Glutamatergic neuron (in vitro differentiated cells): Measurements from ENCODE around the gene SIDT1. TPM values are rescaled to one million over a fixed set of nuclear protein-coding genes. Genes with fewer than 3 reads are reported as not detected.

Source experiments
- DNase-seq: peaks from one replicate; pipeline ENCODE4 v3.0.0; 2022
- H3K27ac Mint-ChIP-seq: one replicate; pipeline ENCODE4 v1.8.0; 2020; ENCODE audit warnings: mild to moderate bottlenecking, mixed read lengths, inconsistent platforms; ENCODE audit not compliant: unreplicated experiment
- H3K27me3 Mint-ChIP-seq: one replicate; pipeline ENCODE4 v1.8.0; 2020; ENCODE audit warnings: mild to moderate bottlenecking, moderate library complexity, mixed read lengths, inconsistent platforms; ENCODE audit not compliant: unreplicated experiment
- H3K36me3 Mint-ChIP-seq: one replicate; pipeline ENCODE4 v1.8.0; 2020; ENCODE audit warnings: mild to moderate bottlenecking, mixed read lengths, inconsistent platforms; ENCODE audit not compliant: unreplicated experiment
- H3K4me1 Mint-ChIP-seq: one replicate; pipeline ENCODE4 v1.8.0; 2020; ENCODE audit warnings: mild to moderate bottlenecking, low read depth, mixed read lengths, inconsistent platforms; ENCODE audit not compliant: unreplicated experiment
- H3K4me3 Mint-ChIP-seq: one replicate; pipeline ENCODE4 v1.8.0; 2020; ENCODE audit warnings: mild to moderate bottlenecking, mixed read lengths, inconsistent platforms; ENCODE audit not compliant: unreplicated experiment
- H3K9me3 Mint-ChIP-seq: one replicate; pipeline ENCODE4 v1.8.0; 2020; ENCODE audit warnings: mild to moderate bottlenecking, moderate library complexity, mixed read lengths, inconsistent platforms; ENCODE audit not compliant: unreplicated experiment
- total RNA-seq: library from RNA; stranded (reverse); fragmentation: NEBNext Ultra II Directional; extraction: Animal tissue kit (Norgen Biotek cat#: 25700); gene quantifications from one replicate; pipeline ENCODE4 v1.2.1, GENCODE V29; 2021; ENCODE audit not compliant: unreplicated experiment
- TF ChIP-seq, protein P1 (sequence below): fragments of 200-600 bp; sonication (generic); IDR thresholded peaks from one replicate; pipeline ENCODE4 v1.5.0; 2021; ENCODE audit not compliant: partially characterized antibody, unreplicated experiment

Gene SIDT1
- total RNA-seq, 1 donor from 2014 or later, result not detected

DNA sequence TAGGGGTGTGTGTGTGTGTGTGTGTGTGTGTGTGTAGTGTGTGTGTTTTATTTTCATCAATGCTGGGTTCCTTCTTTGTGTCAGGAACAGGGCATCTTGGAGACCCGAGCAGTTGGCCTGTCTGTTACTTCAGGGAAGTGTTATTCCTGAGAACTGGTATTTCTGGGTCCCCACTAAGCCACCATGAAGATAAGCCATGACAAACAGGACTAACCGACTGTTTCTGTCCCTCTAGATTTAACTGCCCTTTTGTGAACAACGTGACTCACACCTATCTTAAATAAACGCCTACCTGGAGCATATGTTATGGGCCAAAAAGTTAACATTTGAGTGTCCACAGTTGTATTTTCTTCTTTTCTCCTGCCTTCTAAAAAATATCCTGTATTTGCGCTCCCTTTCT lies 19.5 kb downstream of the SIDT1 start:
- Mint-ChIP-seq H3K27ac (no peak overlapping the region), H3K4me3 (no peak overlapping the region), H3K4me1 (no peaks in the 10 kb centered on the region), H3K27me3 (no peaks in the 10 kb centered on the region), H3K9me3 (no peaks in the 10 kb centered on the region), H3K36me3 (no peaks in the 10 kb centered on the region)
- DNase-seq, result no peak
- TF ChIP-seq, protein P1, sequence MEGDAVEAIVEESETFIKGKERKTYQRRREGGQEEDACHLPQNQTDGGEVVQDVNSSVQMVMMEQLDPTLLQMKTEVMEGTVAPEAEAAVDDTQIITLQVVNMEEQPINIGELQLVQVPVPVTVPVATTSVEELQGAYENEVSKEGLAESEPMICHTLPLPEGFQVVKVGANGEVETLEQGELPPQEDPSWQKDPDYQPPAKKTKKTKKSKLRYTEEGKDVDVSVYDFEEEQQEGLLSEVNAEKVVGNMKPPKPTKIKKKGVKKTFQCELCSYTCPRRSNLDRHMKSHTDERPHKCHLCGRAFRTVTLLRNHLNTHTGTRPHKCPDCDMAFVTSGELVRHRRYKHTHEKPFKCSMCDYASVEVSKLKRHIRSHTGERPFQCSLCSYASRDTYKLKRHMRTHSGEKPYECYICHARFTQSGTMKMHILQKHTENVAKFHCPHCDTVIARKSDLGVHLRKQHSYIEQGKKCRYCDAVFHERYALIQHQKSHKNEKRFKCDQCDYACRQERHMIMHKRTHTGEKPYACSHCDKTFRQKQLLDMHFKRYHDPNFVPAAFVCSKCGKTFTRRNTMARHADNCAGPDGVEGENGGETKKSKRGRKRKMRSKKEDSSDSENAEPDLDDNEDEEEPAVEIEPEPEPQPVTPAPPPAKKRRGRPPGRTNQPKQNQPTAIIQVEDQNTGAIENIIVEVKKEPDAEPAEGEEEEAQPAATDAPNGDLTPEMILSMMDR, result no peak

DNA sequence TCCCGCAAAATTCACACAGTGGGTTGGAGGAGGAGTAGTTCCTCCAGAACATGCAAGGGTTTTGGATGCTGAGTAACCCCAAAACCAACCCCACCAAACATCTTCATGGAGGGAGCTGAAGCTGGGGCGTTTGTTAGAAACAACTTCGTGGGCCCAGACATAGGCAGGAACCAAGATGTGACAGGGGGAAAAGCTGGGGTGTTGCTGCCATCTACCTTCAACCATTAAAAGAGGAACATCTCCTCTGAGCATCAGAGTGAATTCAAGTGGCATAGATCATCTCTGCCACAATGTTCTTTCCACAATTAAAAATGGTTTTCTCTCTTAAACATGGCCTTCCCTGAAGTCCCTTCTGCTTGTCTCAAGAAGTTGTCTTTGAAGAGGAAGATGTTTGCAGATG lies 20.5 kb downstream of the SIDT1 start:
- Mint-ChIP-seq H3K9me3 (no peaks in the 10 kb centered on the region), H3K4me1 (no peaks in the 10 kb centered on the region), H3K27me3 (no peaks in the 10 kb centered on the region), H3K27ac (no peak overlapping the region), H3K4me3 (no peak overlapping the region), H3K36me3 (no peaks in the 10 kb centered on the region)
- TF ChIP-seq, protein P1, result no peak
- DNase-seq, result no peak

DNA sequence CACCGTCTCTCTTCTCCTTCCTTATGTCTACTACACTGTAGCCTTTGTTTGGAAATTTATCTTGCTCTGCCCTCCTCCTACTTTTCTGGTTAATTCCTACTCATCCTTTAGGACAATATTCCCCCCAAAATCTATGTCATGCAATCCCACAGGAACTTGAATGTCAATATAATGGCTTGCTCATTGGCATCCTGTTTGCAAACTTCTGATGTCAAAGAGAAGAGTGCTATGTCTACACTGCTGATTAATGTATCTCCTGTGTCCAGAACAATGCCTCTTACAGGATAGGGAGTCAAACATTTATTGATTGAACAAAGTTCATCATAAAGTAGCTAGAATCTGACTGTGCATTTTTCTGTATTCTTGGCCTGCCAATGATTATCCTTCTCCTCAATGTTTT lies 22.8 kb downstream of the SIDT1 start:
- no peak overlapping the region for H3K4me3 Mint-ChIP-seq
- no peak for DNase-seq
- H3K27me3 Mint-ChIP-seq, result no peaks in the 10 kb centered on the region
- H3K36me3 Mint-ChIP-seq, result no peaks in the 10 kb centered on the region
- H3K27ac Mint-ChIP-seq, result no peak overlapping the region
- no peaks in the 10 kb centered on the region for H3K4me1 Mint-ChIP-seq
- TF ChIP-seq, protein P1, result no peak
- no peaks in the 10 kb centered on the region for H3K9me3 Mint-ChIP-seq

DNA sequence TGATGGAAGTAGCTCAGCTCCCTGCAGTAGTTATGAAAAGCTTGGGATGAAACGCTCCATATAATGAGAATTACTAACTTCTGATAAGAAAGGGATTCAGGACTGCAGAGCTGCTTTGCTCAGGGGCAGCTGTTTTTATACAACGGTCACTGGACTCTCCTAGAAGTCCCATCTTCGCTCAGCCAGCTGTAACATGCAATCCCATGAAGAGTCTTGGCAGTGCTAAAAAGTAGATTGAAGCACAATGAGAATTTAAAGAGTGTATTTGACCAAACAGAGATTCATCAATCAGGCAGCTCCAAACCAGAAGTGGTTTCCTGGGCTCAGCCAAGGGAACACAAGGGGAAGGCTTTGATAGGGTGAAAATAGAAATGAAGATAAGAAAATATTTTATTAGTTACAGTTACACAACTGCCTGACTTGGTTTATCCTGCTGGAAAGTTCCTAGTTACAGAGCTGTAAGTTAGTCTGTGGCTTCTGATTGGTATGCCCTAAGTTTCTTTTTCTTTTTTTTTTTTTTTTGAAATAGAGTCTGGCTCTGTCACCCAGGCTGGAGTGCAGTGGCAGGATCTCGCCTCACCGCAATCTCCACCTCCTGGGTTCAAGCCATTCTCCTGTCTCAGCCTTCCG lies 24.1 kb downstream of the SIDT1 start:
- TF ChIP-seq, protein P1, result no peak
- Mint-ChIP-seq H3K27me3 (no peaks in the 10 kb centered on the region), H3K4me3 (no peak overlapping the region), H3K36me3 (no peaks in the 10 kb centered on the region), H3K9me3 (no peaks in the 10 kb centered on the region), H3K27ac (no peak overlapping the region), H3K4me1 (no peaks in the 10 kb centered on the region)
- DNase-seq, result no peak

DNA sequence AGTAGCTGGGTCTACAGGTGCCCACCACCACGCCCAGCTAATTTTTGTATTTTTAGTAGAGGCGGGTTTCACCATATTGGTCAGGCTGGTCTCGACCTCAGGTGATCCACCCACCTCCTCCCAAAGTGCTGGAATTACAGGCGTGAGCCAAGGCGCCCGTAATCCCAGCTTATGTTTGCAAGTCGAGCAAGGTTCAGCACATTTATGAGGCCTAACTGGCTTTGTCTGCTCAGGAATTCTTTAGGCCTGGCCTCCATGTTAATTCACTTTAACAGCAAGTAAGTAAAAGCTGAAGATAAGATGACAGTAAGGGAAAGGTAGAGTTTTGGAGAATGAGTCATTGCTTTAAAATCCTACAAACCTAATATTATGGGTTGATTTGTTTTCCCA lies 24.6 kb downstream of the SIDT1 start:
- no peaks in the 10 kb centered on the region for H3K9me3 Mint-ChIP-seq
- TF ChIP-seq, protein P1, result no peak
- DNase-seq, result no peak
- no peaks in the 10 kb centered on the region for H3K4me1 Mint-ChIP-seq
- H3K27ac Mint-ChIP-seq, result no peak overlapping the region
- no peaks in the 10 kb centered on the region for H3K36me3 Mint-ChIP-seq
- H3K4me3 Mint-ChIP-seq, result no peak overlapping the region
- H3K27me3 Mint-ChIP-seq, result no peaks in the 10 kb centered on the region
